GM23338 (cell line): Measurements from ENCODE around the gene SPZ1. TPM values are rescaled to one million over a fixed set of nuclear protein-coding genes. Genes with fewer than 3 reads are reported as not detected.

Experiments
- ATAC-seq: fragments of 200-7000 bp; cut with Tn5 transposase; 3 replicates; pipeline ENCODE4 v1.9.1; 2020
- DNase-seq: peaks from one replicate; pipeline ENCODE4 v3.0.0-alpha.2; 2015; ENCODE audit warnings: low spot score
- H2AFZ ChIP-seq: fragments of 200-600 bp; sonication (generic); 2 replicates; pipeline ENCODE4 v1.8.0; 2016; ENCODE audit warnings: antibody characterized with exemption, mild to moderate bottlenecking, moderate library complexity
- H3F3A ChIP-seq: fragments of 200-600 bp; sonication (generic); replicated peaks from 2 replicates; pipeline ENCODE4 v1.8.0; 2017; ENCODE audit warnings: antibody characterized with exemption, mixed run types, low read depth
- H3K27ac ChIP-seq: fragments of 200-600 bp; sonication (generic); 2 replicates; pipeline ENCODE4 v1.6.1; 2016; ENCODE audit warnings: low read depth
- H3K27me3 ChIP-seq: fragments of 200-600 bp; sonication (generic); 2 replicates; pipeline ENCODE4 v1.8.0; 2016; ENCODE audit warnings: mild to moderate bottlenecking, mixed run types, moderate library complexity; ENCODE audit not compliant: insufficient read depth
- H3K36me3 ChIP-seq: fragments of 200-600 bp; sonication (generic); 2 replicates; pipeline ENCODE4 v1.8.0; 2016; ENCODE audit warnings: mild to moderate bottlenecking; ENCODE audit not compliant: insufficient read depth
- H3K4me1 ChIP-seq: fragments of 200-600 bp; sonication (generic); 2 replicates; pipeline ENCODE4 v1.8.0; 2016; ENCODE audit warnings: mild to moderate bottlenecking, moderate library complexity; ENCODE audit not compliant: insufficient read depth
- H3K4me2 ChIP-seq: fragments of 200-600 bp; sonication (generic); 2 replicates; pipeline ENCODE4 v1.7.1; 2017; ENCODE audit warnings: mixed run types
- H3K4me3 ChIP-seq: fragments of 200-600 bp; sonication (generic); 2 replicates; pipeline ENCODE4 v1.6.1; 2016; ENCODE audit warnings: mixed run types
- H3K79me2 ChIP-seq: fragments of 200-600 bp; sonication (generic); replicated peaks from 2 replicates; pipeline ENCODE4 v1.8.0; 2017; ENCODE audit warnings: mild to moderate bottlenecking; ENCODE audit not compliant: insufficient read depth
- H3K9me2 ChIP-seq: fragments of 200-600 bp; sonication (generic); 2 replicates; pipeline ENCODE4 v1.8.0; 2017; ENCODE audit not compliant: insufficient read depth
- H4K20me1 ChIP-seq: fragments of 200-600 bp; sonication (generic); replicated peaks from 2 replicates; pipeline ENCODE4 v1.8.0; 2017; ENCODE audit warnings: mild to moderate bottlenecking; ENCODE audit not compliant: insufficient read depth
- H3K27ac Mint-ChIP-seq: 2 replicates; pipeline ENCODE4 v1.8.0; 2020; ENCODE audit warnings: inconsistent platforms, mild to moderate bottlenecking, moderate library complexity, mixed read lengths
- H3K27me3 Mint-ChIP-seq: 3 replicates; pipeline ENCODE4 v1.8.0; 2022; ENCODE audit warnings: low read depth, mild to moderate bottlenecking, moderate library complexity, mixed read lengths, inconsistent platforms; ENCODE audit not compliant: insufficient read depth, poor library complexity
- H3K36me3 Mint-ChIP-seq: 3 replicates; pipeline ENCODE4 v1.8.0; 2021; ENCODE audit warnings: low read depth, mild to moderate bottlenecking, inconsistent platforms, moderate library complexity, mixed read lengths
- H3K4me1 Mint-ChIP-seq: 3 replicates; pipeline ENCODE4 v1.8.0; 2020; ENCODE audit warnings: mild to moderate bottlenecking, inconsistent platforms, mixed read lengths
- H3K4me3 Mint-ChIP-seq: 3 replicates; pipeline ENCODE4 v1.8.0; 2021; ENCODE audit warnings: moderate library complexity, mild to moderate bottlenecking, inconsistent platforms, mixed read lengths
- H3K9me3 Mint-ChIP-seq: 3 replicates; pipeline ENCODE4 v1.8.0; 2020; ENCODE audit warnings: moderate library complexity, mild to moderate bottlenecking, inconsistent platforms, mixed read lengths
- CTCF ChIP-seq, 2 experiments: fragments of 200-600 bp in 1 of 2; sonication (generic) in 1 of 2; conservative IDR thresholded peaks; 2 replicates each; pipeline versions ENCODE4 v1.5.1 to v1.6.1; 2016 to 2017; ENCODE audit warnings: antibody characterized with exemption in 2 of 2, low read depth in 2 of 2, mild to moderate bottlenecking in 2 of 2, moderate library complexity in 1 of 2
- EZH2phosphoT487 ChIP-seq: fragments of 200-600 bp; sonication (generic); IDR thresholded peaks from one replicate; pipeline ENCODE4 v1.8.1; 2018; ENCODE audit warnings: antibody characterized with exemption; ENCODE audit not compliant: unreplicated experiment
- ZNF462 ChIP-seq: fragments of 250-450 bp; sonication (Bioruptor Pico); IDR thresholded peaks from 2 replicates; pipeline ENCODE4 v1.5.0; 2020; ENCODE audit warnings: mild to moderate bottlenecking, moderate library complexity
- polyA plus RNA-seq: library from polyadenylated mRNA; unstranded; fragments of >200 nt; fragmentation: Nextera tagmentation; extraction: Ambion mirVana; gene quantifications from 2 replicates; pipeline ENCODE4 v1.2.1, GENCODE V29; 2016
- small RNA-seq: library from RNA; depleted of rRNA; stranded (forward); fragments of <200 nt; gene quantifications from one replicate; pipeline ENCODE3, GENCODE V24; 2014; ENCODE audit warnings: low replicate concordance
- total RNA-seq: library from RNA; depleted of rRNA; stranded (reverse); fragments of >200 nt; shearing (Covaris generic); gene quantifications from 2 replicates; pipeline ENCODE4 v1.2.3, GENCODE V29; 2014; rRNA removed

Gene SPZ1
- total and polyA plus RNA-seq, 2 experiments from 2014 or later: not detected

- TF ChIP-seq EZH2phosphoT487 (no peak), ZNF462 (CRISPR knock-in tag) (no peak)
These were observed 49.7 kb downstream of the SPZ1 start (continued) for GRCh38 chr5:80369521-80369920.

GRCh38 chr5:80370390-80370789 is 50.6 kb downstream of the SPZ1 start:
- Histone ChIP-seq H3K79me2 (no peaks in the 10 kb centered on the region), H3K27ac (no peak overlapping the region), H4K20me1 (no peaks in the 10 kb centered on the region), H2AFZ (peak overlapping the region; percentile 90), H3K36me3 (no peaks in the 10 kb centered on the region), H3K4me3 (no peak overlapping the region), H3F3A (no peaks in the 10 kb centered on the region), H3K27me3 (no peaks in the 10 kb centered on the region), H3K4me1 (no peaks in the 10 kb centered on the region), H3K4me2 (no peak overlapping the region), H3K9me2 (no peaks in the 10 kb centered on the region)
- Mint-ChIP-seq H3K4me1 (peaks cover 5% of the 10 kb centered on the region), H3K27me3 (no peaks in the 10 kb centered on the region), H3K4me3 (no peak overlapping the region), H3K27ac (no peak overlapping the region), H3K36me3 (peaks cover 7% of the 10 kb centered on the region; the same call in 2 of the 3 replicates), H3K9me3 (peaks cover 11% of the 10 kb centered on the region; the same call in 2 of the 3 replicates)
- ATAC-seq: no peak
- no peak for DNase-seq
- no peak for TF ChIP-seq CTCF (conservative IDR thresholded peaks at IDR 0.05; ENCODE audit: low read depth in 2 of 2)

Small RNAs within 50 kb of the gene (small RNA-seq; reads per million reads assigned to genes)
- gene AC026410.2: not detected
- gene RF00322: not detected
- gene RNU6-211P: not detected

Other genes starting within 250 kb of the SPZ1 start
- 101 and 107 TPM in 2 replicates for gene SERINC5, start 64.0 kb upstream of the SPZ1 start, total RNA-seq
- gene SERINC5, start 64.0 kb upstream of the SPZ1 start, polyA plus RNA-seq: 32.3 and 34.0 TPM in 2 replicates
- gene ZFYVE16, start 88.1 kb downstream of the SPZ1 start, total RNA-seq: 24.2 and 24.7 TPM in 2 replicates
- gene ZFYVE16, start 88.1 kb downstream of the SPZ1 start, polyA plus RNA-seq: 23.0 and 26.6 TPM in 2 replicates
- 3.1 TPM in 1 of 2 replicates, not detected in the other for gene FAM151B, start 168.1 kb downstream of the SPZ1 start, total RNA-seq
- gene FAM151B, start 168.1 kb downstream of the SPZ1 start, polyA plus RNA-seq: 0.55 and 0.78 TPM in 2 replicates